Gastroesophageal sphincter (tissue), 4 donors: Measurements from ENCODE around the gene SLC19A2. TPM values are rescaled to one million over a fixed set of nuclear protein-coding genes. Genes with fewer than 3 reads are reported as not detected.
"Not testable (repeated sequence)": the region's sequence is repeated elsewhere in the genome, so short reads cannot be mapped to it uniquely, and the experiment has no call there.

Source experiments
- ATAC-seq: fragments of 150-250 bp; one replicate; pipeline ENCODE4 v1.9.1; 2016; ENCODE audit warnings: mild to moderate bottlenecking, moderate library complexity
- H3K27ac ChIP-seq, 4 donors: fragments of 200-600 bp; sonication (generic) in 3 of 4; 1 replicate in 3 of 4; 2 replicates in 1 of 4; pipeline ENCODE4 v1.5.1; 2016 to 2019
- H3K27me3 ChIP-seq: fragments of 200-600 bp; sonication (generic); one replicate; pipeline ENCODE4 v1.5.1; 2019
- H3K36me3 ChIP-seq, 2 donors: fragments of 200-600 bp; sonication (generic); one replicate each; pipeline ENCODE4 v1.5.1; 2019; ENCODE audit warnings: control low read depth in 1 of 2
- H3K4me1 ChIP-seq, 3 donors: fragments of 200-600 bp; sonication (generic); 1 replicate in 2 of 3; 2 replicates in 1 of 3; pipeline ENCODE4 v1.5.1; 2016 to 2019; ENCODE audit warnings: control low read depth in 2 of 3
- H3K4me3 ChIP-seq, 2 donors: fragments of 200-600 bp; sonication (generic); one replicate each; pipeline ENCODE4 v1.5.1; 2019; ENCODE audit warnings: mild to moderate bottlenecking in 1 of 2, moderate library complexity in 1 of 2
- H3K9me3 ChIP-seq, 3 donors: fragments of 200-600 bp; sonication (generic); one replicate each; pipeline ENCODE4 v1.5.1; 2017 to 2019; ENCODE audit warnings: control low read depth in 2 of 3
- CTCF ChIP-seq, 4 experiments: fragments of 200-600 bp in 2 of 4; fragments of 450-650 bp in 2 of 4; sonication (generic) in 1 of 4; IDR thresholded peaks; one replicate each; pipeline ENCODE4 v1.5.1; 2017 to 2019; ENCODE audit warnings: antibody characterized with exemption in 4 of 4, mild to moderate bottlenecking in 2 of 4, moderate library complexity in 2 of 4
- EP300 ChIP-seq: sonication (generic); formaldehyde crosslinking; IDR thresholded peaks from one replicate; pipeline ENCODE4 v1.6.1; 2017; ENCODE audit warnings: antibody characterized with exemption, mild to moderate bottlenecking
- POLR2A ChIP-seq, 2 donors: fragments of 450-650 bp; IDR thresholded peaks; one replicate each; pipeline ENCODE4 v1.6.1; 2017; ENCODE audit warnings: antibody characterized with exemption in 2 of 2, mild to moderate bottlenecking in 2 of 2, moderate library complexity in 1 of 2
- POLR2AphosphoS5 ChIP-seq: sonication (generic); formaldehyde crosslinking; IDR thresholded peaks from one replicate; pipeline ENCODE4 v1.6.1; 2017; ENCODE audit warnings: antibody characterized with exemption
- WGBS, 2 donors: methylation state at CpG; one replicate each; pipeline ENCODE4 v1.1.5; 2018; ENCODE audit warnings: low coverage in 1 of 2; 5-methylcytosine and 5-hydroxymethylcytosine counted together
- total RNA-seq, 4 donors: library from RNA; depleted of rRNA; stranded (reverse); fragments of >200 nt; gene quantifications; one replicate each; pipeline ENCODE4 v1.1.0, GENCODE V29; 2016

SLC19A2 gene, protein sequence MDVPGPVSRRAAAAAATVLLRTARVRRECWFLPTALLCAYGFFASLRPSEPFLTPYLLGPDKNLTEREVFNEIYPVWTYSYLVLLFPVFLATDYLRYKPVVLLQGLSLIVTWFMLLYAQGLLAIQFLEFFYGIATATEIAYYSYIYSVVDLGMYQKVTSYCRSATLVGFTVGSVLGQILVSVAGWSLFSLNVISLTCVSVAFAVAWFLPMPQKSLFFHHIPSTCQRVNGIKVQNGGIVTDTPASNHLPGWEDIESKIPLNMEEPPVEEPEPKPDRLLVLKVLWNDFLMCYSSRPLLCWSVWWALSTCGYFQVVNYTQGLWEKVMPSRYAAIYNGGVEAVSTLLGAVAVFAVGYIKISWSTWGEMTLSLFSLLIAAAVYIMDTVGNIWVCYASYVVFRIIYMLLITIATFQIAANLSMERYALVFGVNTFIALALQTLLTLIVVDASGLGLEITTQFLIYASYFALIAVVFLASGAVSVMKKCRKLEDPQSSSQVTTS
- 10 to 100 TPM; 17.6 to 47.7 (median 25.9) TPM for total RNA-seq

DNA sequence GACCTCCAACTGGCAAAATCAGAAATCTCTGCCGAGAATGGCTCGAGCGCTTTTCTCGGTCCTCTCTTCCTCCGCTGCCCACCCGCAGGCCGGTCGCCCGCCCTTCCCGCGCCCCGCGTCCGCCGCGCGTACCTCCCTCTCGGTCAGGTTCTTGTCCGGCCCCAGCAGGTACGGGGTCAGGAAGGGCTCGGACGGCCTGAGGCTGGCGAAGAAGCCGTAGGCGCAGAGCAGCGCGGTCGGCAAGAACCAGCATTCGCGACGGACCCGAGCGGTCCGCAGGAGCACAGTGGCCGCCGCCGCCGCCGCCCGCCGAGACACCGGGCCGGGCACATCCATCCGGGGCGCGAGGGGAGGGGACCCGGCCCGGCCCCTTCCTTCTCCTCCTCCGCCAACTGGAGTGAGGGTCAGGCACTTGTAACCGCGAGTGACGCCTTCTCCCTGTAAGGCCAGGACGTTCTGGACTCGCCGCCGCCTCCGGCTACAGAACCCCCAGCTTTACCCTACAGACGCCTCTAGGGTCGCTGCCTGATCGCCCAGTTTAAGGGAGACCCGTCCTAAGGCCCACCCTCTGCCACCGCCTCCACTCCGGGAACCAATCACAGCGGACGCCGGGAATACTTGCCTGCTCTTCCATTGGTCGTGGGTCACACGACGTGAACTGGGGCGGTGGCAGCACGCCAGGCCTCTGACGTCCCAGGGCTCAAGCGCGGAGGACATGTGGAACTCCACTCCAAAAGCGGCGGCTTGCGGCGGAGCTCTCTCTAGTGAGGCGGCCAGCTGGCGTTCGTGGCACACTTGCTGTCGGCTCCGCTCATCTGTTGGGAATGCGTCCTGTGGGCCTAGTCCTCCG is at the start of gene SLC19A2:
Gene SLC19A2 (minus strand): TSS at position 514 of the 850 bp plus-strand sequence. CDS start 178 bp downstream, at position 336.
- peak; percentile 96 for ATAC-seq
- H3K27me3 ChIP-seq, result no peaks in the 10 kb centered on the region
- no peaks in the 10 kb centered on the region for H3K9me3 ChIP-seq
- no peaks in the 10 kb centered on the region for H3K36me3 ChIP-seq
- 0% methylated on average over 6 to 8 of the region's 85 CpGs for WGBS, 2 donors
- peak within 1 kb of the TSS; percentile 86 to 93 for H3K4me3 ChIP-seq
- TF ChIP-seq POLR2A (IDR thresholded peaks at IDR 0.05) (peak; percentile 95 to 97), EP300 (peak; percentile 93), POLR2AphosphoS5 (peak; percentile 98), CTCF (IDR thresholded peaks at IDR 0.05) (peak in 3 of 4 experiments; percentile 21 to 50 (median 40))
- peak within 1 kb of the TSS; percentile 94 to 100 (median 98) for H3K27ac ChIP-seq
- H3K4me1 ChIP-seq, result peaks cover 7 to 51% (median 13%) of the 10 kb centered on the region in 3 donors

- no peaks in the 10 kb centered on the region for H3K36me3 ChIP-seq
- WGBS, 2 donors, result 92 to 100% methylated on average over 1 to 2 of the region's 2 CpGs
- TF ChIP-seq POLR2AphosphoS5 (no peak), POLR2A (IDR thresholded peaks at IDR 0.05) (no peak), EP300 (no peak), CTCF (IDR thresholded peaks at IDR 0.05) (no peak)
These were observed 48.9 kb upstream of the SLC19A2 start for GRCh38 chr1:169534653-169535052.

DNA sequence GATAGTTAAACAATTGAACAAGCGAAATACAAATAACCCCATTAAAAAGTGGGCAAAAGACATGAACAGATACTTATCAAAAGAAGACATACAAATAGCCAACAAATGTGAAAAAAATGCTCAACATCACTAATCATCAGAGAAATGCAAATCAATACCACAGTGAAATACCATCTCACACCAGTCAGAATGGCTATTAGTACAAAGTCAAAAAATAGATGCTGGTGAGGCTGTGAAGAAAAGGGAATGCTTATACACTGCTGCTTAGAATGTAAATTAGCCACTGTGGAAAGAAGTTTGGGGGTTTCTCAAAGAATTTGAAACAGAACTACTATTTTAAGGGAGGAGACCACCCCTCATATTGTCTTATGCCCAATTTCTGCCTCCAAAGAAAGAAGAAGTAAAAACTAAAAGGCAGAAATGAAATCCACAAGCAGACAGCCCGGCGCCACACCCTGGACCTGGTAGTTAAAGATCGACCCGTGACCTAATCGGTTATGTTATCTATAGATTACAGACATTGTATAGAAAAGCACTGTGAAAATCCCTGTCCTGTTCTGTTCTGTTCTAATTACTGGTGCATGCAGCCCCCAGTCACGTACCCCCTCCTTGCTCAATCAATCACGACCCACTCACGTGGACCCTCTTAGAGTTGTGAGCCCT is 47.9 kb upstream of the SLC19A2 start:
- WGBS, 2 donors, result 54 to 80% methylated on average over 3 to 9 of the region's 9 CpGs
- H3K36me3 ChIP-seq, H3K4me1 ChIP-seq, ATAC-seq, H3K27ac ChIP-seq, H3K9me3 ChIP-seq, H3K4me3 ChIP-seq, H3K27me3 ChIP-seq: not testable (repeated sequence)

More at GRCh38 chr1:169534653-169535052, 48.9 kb upstream of the SLC19A2 start:
- no peak for ATAC-seq
- H3K4me1 ChIP-seq, result no peaks in the 10 kb centered on the region
- no peaks in the 10 kb centered on the region for H3K9me3 ChIP-seq
- H3K4me3 ChIP-seq, result no peak overlapping the region
- no peaks in the 10 kb centered on the region for H3K27me3 ChIP-seq
- H3K27ac ChIP-seq, result no peak overlapping the region

GRCh38 chr1:169530448-169530847 is 44.7 kb upstream of the SLC19A2 start:
- Histone ChIP-seq H3K36me3 (no peaks in the 10 kb centered on the region), H3K27me3 (no peaks in the 10 kb centered on the region), H3K27ac (no peak overlapping the region), H3K9me3 (no peaks in the 10 kb centered on the region), H3K4me3 (no peak overlapping the region), H3K4me1 (no peaks in the 10 kb centered on the region)
- 67 to 81% methylated on average over 2 of the region's 3 CpGs for whole genome bisulfite sequencing, 2 donors
- no peak for ATAC-seq
- TF ChIP-seq POLR2A (IDR thresholded peaks at IDR 0.05) (no peak), POLR2AphosphoS5 (no peak), CTCF (IDR thresholded peaks at IDR 0.05) (no peak), EP300 (no peak)
